Pons (tissue), 1 donor: ENCODE results near the gene PIGN.

Source experiments
- DNase-seq: peaks from one replicate; pipeline ENCODE4 v3.0.0-alpha.2; 2016; ENCODE audit warnings: low spot score

The PIGN gene, protein sequence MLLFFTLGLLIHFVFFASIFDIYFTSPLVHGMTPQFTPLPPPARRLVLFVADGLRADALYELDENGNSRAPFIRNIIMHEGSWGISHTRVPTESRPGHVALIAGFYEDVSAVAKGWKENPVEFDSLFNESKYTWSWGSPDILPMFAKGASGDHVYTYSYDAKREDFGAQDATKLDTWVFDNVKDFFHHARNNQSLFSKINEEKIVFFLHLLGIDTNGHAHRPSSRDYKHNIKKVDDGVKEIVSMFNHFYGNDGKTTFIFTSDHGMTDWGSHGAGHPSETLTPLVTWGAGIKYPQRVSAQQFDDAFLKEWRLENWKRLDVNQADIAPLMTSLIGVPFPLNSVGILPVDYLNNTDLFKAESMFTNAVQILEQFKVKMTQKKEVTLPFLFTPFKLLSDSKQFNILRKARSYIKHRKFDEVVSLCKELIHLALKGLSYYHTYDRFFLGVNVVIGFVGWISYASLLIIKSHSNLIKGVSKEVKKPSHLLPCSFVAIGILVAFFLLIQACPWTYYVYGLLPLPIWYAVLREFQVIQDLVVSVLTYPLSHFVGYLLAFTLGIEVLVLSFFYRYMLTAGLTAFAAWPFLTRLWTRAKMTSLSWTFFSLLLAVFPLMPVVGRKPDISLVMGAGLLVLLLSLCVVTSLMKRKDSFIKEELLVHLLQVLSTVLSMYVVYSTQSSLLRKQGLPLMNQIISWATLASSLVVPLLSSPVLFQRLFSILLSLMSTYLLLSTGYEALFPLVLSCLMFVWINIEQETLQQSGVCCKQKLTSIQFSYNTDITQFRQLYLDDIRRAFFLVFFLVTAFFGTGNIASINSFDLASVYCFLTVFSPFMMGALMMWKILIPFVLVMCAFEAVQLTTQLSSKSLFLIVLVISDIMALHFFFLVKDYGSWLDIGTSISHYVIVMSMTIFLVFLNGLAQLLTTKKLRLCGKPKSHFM

DNA sequence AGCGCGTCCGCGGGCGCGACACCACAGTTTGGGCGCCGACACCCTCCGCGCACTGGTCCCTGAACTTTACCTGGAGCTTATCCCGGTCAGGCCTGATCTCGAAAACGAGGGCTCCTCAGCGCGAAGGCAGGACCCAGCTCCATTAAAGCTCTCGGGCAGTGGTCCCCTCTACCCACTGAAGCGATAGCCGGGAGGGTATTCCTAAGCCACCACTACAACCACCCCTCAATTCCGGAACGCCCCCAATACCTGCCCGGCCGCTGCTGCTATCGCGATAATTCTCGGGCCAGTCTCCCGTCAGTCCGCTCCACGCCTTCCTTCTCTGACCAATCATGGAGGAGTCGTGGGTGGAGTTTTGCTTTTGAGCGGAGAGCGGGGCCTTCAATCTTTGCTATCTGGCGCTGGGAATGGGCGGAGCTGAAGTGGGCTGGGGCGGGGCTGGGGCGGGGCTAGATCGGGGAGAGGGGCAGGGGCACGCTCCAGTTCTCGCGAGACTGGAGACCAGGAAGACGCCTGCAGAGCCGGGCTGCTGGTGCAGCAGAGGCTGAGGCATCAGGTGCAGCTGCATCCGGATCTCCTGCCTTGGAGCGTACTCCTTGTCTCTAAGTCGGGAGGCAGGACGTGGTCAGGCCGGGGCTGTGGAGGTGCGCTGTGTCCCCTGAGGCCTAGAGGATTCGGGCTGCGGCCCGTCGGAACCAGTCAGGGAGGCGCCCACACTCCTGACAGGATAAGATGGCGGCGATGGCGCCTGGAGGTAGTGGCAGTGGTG is at the start of gene PIGN, which contains the start of gene RELCH:
Gene PIGN, minus strand, starts transcription at position 283 of the 769 bp plus-strand sequence. CDS start 25,703 bp downstream, outside the sequence.
Gene RELCH, plus strand, starts transcription at position 482 of the 769 bp plus-strand sequence. Its CDS starts 251 bp downstream, at position 733.
- peak; percentile 99 for DNase-seq

DNA sequence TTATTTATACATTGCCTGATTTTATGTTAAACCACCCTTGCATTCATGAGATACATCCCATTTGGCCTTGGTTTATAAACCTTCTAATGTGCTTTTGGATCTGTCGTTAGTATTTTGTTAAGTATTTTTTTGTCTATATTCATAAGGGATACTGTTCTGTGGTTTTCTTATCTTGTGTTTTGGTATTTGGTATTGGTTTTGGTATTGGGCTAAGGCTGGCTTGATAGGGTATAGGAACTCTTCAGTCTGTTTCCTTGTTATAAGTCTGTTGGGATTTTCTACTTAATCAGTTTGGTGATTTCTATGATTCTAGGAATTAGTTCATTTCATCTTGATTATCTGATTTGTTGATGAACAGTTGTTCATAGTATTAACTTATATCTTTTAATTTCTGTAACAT is 49.4 kb upstream of the PIGN start:
- DNase-seq = no peak

DNA sequence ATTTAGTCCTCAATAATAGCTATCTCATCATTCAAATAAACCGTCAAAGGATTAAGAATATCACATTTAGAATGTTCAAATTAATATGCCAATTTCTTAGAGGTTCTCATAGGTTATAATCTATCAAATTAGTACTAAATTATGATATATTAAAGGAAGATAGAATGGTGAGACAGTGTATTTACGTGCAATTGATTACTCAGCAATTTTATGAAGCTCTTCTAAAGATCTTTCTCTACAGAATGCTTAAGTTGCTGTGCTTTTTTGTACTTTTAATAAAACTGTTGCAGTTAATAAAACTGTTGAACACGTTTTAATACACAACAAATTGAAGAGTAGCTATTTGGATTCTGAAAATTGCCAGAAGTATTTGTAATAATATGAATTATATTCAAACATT is 39.2 kb upstream of the PIGN start:
- DNase-seq = no peak

DNA sequence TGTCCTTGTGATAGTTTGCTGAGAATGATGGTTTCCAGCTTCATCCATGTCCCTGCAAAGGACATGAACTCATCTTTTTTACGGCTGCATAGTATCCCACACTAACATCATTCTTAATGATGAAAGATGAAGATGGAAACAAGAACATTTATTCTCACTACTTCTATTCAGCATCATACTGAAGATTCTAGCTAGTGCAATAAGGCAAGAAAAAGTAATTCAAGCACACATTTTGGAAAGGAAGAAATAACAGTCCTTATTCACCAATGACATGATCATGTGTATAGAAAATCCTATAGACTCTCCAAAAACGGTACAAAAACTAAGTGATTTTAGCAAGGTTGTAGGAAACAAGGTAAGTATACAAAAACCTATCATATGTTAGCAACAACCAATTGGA is 37.4 kb upstream of the PIGN start:
- DNase-seq = no peak

DNA sequence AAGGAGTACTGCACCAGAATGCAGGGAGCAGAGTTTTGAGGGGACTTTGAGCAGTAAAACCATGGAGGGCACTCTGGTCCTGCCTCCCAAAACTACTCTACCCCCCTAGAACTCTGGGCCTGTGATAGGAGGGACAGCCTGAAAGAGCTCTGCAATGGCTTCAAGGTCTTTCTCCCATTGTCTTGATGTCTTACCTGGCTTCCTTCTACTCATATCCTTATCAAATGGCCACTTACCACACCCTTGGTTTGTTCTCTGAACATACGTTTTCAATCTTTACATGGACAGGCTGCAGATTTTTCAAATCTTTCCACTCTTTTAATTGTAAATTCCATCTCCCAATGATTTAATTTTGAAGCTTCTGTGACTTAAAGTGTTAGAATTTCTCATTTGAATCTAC is 27.9 kb upstream of the PIGN start:
- no peak for DNase-seq

DNA sequence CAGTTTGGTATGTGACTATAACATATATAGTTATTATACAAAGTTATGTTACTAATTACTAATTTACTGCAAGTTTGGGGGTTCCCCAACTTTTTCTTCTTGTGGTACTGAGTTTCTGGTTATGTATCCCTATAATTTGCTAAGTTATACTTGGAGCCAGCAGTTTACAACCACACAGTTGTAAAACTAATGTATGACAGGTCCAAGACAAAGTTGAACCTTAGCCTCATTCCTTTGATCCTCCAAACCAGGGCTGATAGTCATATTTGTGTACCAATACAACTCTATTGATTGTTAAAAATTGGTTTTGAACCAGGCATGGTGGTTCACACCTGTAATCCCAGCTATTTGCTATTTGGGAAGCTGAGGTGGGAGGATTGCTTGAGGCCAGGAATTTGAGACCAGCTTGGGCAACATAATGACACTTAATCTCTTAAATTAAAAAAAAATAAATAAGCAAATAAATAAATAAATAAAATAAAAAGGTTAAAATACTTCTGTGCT is 24.5 kb upstream of the PIGN start:
- no peak for DNase-seq

DNA sequence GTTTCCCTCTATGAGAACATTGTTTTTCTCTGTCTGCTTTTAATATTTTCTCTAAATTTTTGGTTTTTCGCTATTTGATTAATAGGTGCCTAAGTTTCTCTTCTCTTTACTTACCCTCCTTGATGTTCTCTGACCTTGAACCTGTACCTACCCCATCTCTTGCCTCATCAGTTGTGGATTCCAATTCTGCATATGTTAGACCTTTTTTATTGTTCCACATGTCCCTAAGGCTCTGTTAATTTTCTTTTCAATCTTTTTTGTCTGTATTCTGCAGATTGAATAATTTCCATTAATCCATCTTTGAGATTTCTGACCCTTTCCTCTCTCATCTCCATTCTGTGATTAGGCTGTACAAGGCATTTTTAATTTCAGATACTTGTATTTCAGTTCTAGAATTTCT is 23.3 kb upstream of the PIGN start:
- no peak for DNase-seq

DNA sequence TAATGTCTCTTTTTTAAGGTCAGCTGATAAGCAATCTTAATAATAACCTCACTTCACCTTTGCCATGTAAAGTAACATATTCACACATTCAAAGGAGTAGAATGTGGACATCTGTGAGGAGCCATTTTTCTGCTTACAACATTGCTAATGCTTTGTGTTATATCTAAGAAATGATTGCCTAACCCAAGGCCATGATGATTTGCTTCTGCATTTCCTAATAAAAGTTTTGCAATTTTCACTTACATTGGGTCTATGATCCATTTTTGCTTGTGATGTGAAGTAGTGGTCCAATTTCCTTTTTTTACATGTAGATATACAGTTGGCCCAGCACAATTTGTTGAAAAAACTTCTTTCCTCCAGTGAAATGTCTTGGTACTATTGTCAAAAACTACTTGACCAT is 22.2 kb upstream of the PIGN start:
- no peak for DNase-seq

DNA sequence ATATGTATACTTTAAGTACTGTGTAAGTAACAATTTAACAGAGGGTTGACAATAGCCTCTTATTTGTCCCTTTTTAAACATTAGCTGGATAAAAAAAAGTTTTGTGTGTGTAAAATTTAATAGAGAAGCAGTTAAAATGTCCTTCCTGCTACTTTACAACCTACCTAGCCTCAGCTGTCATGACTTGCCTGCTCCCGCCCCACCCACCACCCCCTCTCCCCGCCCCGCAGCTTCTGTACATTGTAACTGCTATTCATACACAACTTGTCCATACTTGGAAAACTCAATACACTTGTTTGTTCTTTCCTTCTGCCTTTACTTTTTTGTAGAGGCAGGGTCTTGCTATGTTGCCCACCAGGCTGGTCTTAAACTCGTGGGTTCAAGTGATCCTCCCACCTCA is 19.7 kb upstream of the PIGN start:
- no peak for DNase-seq

DNA sequence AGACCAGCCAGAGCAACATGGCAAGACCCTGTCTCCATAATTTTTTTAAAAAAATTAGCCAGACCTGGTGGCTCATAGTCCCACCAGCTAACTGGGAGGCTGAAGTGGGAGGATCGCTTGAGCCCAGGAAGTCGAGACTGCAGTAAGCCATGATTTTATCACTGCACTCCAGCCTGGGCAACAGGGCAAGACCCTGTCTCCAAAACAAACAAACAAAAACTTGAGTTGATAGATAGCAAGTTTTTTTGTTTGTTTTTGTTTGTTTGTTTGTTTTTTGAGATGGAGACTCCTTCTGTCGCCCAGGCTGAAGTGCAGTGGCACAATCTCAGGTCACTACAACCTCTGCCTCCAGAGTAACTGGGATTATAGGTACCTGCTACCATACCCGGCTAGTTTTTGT is 19.0 kb upstream of the PIGN start:
- no peak for DNase-seq

DNA sequence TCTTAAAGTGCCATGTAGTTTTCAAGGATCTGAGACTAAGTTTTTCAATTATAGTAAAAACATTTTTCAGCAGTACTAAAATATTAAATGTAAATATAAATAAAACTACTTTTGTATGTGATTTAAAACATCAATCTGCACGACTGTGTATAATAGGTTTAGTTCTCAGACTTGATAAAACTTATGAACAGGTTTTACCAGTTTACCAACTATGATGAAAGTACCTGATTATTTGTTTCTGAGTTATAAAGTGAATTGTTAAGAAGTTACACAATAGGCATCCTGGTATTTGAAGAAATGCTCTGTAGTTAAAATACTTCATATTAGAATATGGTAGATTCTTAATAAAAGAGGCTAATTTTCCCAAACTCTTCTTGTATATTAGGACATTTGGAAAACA is 15.0 kb upstream of the PIGN start:
- no peak for DNase-seq

DNA sequence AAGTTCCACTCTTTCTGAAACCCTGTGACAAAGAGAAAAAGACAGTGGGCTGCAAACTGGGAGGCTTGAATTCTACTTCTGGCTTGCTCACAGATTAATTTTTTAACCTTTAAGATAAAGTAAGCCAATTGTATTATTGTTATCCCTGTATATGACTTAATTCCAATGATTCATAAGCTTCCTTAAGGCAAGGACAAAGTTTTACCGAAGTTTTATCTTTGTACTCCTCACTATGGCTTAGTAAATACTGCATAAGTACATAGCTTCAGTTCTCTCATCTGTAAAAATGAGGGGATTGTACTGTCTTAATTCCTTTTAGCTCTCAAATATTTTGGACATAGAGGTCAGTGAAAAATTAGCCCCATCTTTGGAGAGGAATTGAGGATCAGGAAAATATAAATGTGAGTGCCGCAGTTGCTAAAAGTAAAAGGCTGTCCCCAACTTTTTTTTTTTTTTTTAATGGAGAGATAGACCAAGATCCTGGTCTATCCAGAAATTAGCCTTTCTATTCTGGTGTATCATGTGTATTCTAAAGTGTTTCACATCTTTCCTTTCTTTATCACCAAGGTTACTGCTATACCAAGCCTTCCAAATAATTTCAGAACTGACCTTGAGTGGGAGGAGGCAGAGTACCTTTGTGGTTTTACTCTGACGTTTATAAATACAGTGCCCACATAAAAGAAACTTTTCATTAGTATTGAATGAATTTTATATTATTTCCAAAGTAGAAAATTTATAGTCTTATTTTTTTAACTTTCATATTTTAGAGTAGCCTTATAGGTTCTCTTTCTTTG is 13.5 kb upstream of the PIGN start:
- no peak for DNase-seq

DNA sequence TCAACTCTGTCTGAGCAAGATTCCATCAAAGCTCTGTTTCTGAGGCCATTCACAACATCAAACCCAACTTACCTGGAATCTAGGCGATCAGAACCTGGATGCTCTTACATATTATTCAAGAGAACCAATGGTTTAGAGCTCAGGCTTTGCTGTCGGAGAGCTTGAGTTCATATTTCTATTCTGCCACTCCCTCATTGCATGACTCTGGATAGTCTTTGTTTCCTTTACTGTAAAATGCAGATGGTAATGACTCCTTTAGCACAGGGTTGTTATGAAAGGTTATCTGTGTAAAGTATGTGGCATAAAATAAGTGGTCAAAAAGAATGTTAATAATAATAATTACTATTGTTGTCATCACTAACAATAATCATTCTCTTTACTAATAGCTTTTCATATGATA is 12.8 kb upstream of the PIGN start:
- no peak for DNase-seq

DNA sequence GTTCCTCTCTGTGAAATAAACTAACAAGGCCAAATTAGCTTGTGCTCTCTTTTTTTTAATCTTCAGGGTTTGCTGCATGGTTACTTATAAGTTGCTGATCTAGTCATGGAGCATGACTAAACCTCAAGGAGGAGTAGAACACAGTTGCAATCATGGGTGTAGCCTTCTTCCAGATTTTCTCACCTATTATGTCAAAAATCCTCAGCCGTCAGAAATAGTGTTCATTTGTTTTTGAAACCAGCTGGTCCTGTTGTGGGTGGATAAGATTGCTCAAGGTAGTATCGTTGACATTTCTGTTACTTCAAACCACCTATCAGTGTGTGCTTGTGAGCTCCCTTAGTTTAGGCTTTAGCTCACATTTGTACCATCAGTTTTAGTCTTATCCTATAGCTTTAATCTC is 11.4 kb upstream of the PIGN start:
- DNase-seq = no peak

DNA sequence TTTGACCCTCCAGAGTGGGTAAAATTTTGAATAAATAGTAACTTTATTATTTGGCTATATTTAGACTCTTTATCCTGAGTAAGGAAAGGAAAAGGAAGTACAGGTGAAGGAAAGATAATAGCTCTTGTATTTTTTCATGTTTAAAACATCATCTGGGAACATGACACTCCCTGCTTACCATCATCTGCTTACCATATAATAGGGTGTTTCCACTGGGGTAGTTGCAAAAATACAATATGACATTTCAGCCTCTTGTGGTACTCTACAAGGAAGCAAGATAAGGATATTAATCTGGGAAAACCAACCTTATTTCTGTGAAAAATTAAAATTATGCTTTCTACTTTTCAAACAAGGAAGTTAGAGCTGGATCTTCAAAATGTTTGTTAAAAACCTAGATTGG is 10.1 kb upstream of the PIGN start:
- DNase-seq = no peak

DNA sequence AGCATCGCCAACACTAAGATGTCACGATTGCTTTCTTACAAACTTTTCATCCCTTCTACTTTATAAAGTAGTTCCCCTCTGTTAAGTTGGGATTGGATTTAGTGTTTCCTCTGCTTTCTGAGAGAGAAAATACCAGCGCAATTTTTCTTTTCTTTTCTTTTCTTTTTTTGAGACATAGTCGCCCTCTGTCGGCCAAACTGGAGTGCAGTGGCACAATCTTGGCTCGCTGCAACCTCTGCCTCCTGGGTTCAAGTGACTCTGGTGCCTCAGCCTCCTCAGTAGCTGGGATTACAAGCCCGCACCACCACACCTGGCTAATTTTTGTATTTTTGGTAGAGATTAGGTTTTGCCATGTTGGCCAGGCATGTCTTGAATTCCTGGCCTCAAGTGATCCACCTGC is 9.2 kb upstream of the PIGN start:
- no peak for DNase-seq

DNA sequence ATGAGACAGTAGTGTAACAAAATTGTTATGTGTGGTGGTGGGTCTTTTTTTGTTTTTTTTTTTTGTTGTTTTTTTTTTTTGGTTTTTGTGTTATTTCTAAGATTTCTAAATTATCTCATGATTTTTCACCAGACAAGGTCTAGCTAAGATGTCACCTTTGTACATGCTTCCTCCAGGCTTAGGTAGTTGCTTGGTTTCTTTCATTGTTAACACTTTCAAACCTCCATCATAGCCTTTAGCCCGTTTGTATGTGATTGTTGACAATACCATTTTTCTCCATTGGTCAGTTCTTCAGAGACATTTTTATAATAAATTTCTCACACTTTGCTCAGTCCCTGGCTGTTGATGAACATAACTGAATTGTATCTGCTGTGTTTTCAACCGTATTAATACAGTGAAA is 2.4 kb upstream of the PIGN start:
- no peak for DNase-seq

DNA sequence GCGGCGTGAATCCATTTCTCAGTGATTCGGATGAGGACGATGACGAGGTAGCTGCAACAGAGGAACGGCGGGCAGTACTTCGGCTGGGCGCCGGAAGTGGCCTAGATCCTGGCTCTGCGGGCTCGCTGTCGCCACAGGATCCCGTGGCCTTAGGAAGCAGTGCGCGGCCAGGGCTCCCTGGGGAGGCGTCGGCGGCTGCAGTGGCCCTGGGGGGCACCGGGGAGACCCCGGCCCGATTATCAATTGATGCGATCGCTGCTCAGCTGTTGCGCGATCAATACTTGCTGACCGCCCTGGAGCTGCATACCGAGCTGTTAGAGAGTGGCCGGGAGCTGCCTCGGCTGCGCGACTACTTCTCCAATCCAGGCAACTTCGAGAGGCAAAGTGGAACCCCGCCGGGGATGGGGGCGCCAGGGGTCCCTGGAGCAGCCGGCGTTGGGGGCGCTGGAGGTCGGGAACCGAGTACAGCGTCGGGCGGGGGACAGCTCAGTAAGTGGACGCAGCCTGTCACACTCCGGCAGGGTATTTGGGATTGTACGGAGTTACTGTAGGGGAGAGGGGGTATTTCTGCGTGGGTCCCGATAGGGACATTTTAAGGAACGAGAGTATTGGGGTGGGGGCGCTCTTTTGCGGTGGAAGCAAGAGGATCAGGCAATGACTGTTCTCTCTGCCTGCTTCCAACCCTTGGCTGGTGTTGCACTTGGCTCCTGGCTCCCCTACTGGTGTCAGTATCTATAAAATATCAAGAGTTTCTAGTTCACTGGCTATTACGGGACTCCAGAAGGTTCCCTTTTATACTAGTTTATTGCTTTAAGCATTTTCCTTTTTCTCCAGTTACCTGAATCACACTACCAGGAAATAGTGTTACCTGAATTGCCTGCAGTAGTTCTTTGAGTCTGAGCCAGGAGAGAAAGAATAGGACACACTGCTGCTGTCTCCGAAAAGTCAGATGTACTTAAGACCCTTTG is 971 bp upstream of the PIGN start:
- no peak for DNase-seq

DNA sequence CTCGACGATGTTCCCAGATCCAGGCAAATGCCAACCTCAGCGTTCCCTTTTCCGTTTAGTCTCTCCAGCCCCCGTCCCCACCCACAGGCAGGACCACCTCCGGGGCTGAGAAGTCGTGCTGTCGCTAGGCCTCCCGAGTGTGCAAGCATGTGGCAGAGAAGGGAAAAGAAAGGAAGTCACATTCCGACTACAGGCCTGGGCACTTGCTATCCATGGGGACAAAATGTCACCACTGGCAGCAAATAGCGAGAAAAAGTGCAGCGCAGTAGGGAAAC is 420 bp downstream of the PIGN start:
- no peak for DNase-seq

DNA sequence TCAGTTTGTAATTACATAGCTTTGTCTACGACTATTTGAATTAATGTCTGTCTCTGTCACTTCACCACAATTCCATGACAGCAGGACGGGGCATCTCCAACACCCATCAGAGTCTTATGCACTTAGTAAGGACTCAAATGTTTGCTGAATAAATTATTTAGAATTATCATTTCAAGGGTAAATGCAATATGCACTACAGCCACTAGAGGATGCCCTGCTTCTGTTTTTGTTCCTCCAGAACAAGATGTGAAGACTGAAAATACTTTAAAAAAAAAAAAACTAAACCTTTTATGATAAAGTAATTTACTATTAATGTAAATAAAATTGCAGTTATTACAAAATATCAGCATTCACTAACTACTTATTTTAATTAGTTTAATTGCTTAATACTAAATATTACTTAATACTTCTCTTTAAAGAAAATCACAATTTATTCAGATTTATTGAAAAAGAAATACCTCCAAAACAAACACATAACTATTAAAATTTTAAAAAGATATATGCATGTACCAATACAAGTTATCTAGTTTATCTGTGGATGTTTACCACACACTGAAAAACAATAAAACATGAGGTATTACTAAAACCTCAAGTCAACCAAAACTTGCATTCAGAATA is 3.2 kb downstream of the PIGN start:
- peak; percentile 76 for DNase-seq
